Measurements from ENCODE around the gene PCSK2.

Gene PCSK2

GRCh38 chr20:17488916-17489600 lies 262.2 kb downstream of the PCSK2 start:
- no peak for FAIRE-seq

GRCh38 chr20:17490501-17490900 lies 263.7 kb downstream of the PCSK2 start:
- FAIRE-seq, result no peak

- no peak for FAIRE-seq
Measured at GRCh38 chr20:17491041-17491440, 264.2 kb downstream of the PCSK2 start.

- no peak for FAIRE-seq
Measured at GRCh38 chr20:17491488-17491887, 264.6 kb downstream of the PCSK2 start.

GRCh38 chr20:17493173-17493572 lies 266.3 kb downstream of the PCSK2 start:
- FAIRE-seq, result no peak

- no peak for FAIRE-seq
Measured at GRCh38 chr20:17494201-17494600, 267.4 kb downstream of the PCSK2 start.

GRCh38 chr20:17495826-17496225 lies 269.0 kb downstream of the PCSK2 start:
- FAIRE-seq, result no peak

- no peak for FAIRE-seq
Measured at GRCh38 chr20:17497821-17498580, 271.2 kb downstream of the PCSK2 start.

- no peak for FAIRE-seq
Measured at GRCh38 chr20:17498641-17499040, 271.8 kb downstream of the PCSK2 start.

GRCh38 chr20:17499041-17499440 lies 272.2 kb downstream of the PCSK2 start:
- no peak for FAIRE-seq

- no peak for FAIRE-seq
Measured at GRCh38 chr20:17500271-17500670, 273.4 kb downstream of the PCSK2 start.

- FAIRE-seq, result no peak
Measured at GRCh38 chr20:17500826-17501225, 274.0 kb downstream of the PCSK2 start.

- no peak for FAIRE-seq
Measured at GRCh38 chr20:17501701-17502100, 274.9 kb downstream of the PCSK2 start.

GRCh38 chr20:17502105-17502504 lies 275.3 kb downstream of the PCSK2 start:
- FAIRE-seq, result no peak

GRCh38 chr20:17503301-17504065 lies 276.6 kb downstream of the PCSK2 start:
- no peak for FAIRE-seq

GRCh38 chr20:17504066-17504897 lies 277.4 kb downstream of the PCSK2 start:
- FAIRE-seq, result no peak

GRCh38 chr20:17504898-17505635 lies 278.2 kb downstream of the PCSK2 start:
- peak; percentile 82 for FAIRE-seq

GRCh38 chr20:17505636-17506517 lies 279.0 kb downstream of the PCSK2 start:
- FAIRE-seq, result no peak

- no peak for FAIRE-seq
Measured at GRCh38 chr20:17507032-17507431, 280.2 kb downstream of the PCSK2 start.

GRCh38 chr20:17507531-17507930 lies 280.7 kb downstream of the PCSK2 start:
- no peak for FAIRE-seq

GRCh38 chr20:17508756-17509155 lies 281.9 kb downstream of the PCSK2 start:
- no peak for FAIRE-seq

All from TTC549 (cell line).